EL (cell line): Measurements from ENCODE around the gene PGA3.
"Not testable (repeated sequence)": the region's sequence is repeated elsewhere in the genome, so short reads cannot be mapped to it uniquely, and the experiment has no call there.

ENCODE experiments used
- DNase-seq: peaks from one replicate; pipeline ENCODE4 v3.0.0-alpha.2; 2016

The PGA3 gene

DNA sequence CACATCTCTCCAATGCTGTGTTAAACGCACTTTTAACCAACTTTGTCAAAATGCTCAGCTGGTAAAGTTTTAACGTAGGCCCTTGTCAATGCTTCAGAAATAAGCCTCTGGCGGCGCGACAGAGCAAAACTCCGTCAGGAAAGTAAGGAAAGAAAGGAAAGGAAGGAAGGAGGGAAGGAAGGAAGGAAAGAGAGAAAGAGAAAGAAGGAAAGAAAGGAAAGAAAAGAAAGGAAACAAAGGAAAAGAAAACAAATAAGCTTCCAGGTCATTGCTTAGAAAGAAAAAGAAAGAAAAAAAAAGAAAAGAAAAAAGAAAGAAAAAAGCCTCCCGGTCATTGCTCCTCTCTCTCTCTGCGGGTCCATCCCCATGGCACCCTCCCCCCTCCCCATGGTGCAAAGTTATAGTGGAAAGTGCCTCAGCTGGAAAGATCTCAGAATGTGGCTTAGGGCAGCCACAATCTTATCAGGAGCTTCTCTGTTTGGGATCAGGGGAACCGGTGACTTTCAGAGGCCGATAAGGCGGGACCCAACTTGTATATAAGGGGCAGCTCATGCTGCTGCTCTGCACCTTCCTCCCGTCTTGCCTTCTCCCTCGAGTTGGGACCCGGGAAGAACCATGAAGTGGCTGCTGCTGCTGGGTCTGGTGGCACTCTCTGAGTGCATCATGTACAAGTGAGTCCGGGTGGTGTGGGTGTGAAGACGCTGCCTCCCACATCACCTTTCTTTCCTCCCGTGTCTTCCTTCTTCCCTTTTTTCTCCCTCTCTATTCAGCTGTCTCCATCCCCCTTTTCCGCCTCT is at the start of gene PGA3:
Gene PGA3 (plus strand): TSS at position 566 of the 797 bp plus-strand sequence. CDS start 50 bp downstream, at position 616.
- not testable (repeated sequence) for DNase-seq

DNA sequence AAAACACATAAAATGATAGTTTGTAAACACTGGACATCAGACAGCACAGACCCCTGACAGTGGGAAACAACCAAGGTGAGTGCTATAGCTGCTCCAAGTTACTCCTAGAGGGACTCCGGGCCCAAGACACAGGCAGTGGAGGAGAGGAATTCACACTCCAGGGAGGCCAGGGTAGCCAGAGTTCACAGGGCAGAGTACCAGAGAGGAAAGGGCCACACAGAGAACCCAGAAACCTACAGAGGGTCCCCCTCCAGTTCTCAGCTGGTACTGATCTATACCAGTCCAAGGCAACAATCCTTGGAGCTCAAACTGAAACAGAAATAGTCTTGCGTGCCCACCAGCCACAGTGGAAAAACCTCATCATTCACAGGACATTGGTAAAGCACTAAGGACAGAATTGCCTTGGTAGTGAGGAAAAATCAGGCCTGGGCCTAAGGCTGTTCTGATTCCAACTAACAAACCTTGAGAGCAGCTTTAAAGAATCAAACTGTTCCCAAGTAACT is 49.7 kb upstream of the PGA3 start:
- no peak for DNase-seq

DNA sequence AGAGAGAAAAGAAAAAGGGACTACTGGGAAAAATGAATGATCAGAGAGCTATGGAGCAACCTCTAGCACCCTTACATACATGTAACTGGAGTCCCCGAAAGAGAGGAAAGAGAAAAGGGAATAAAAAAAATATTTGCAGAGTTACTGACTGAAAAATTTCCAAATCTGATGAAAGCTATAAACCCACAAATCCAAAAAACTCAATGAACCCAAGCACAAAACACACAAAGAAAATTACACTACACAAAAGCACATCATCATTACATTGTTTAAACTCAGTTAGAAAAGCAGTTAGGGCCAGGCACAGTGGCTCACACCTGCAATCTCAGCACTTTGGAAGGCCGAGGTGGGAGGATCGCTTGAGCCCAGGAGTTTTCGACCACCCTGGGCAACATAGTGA is 48.8 kb upstream of the PGA3 start:
- no peak for DNase-seq

DNA sequence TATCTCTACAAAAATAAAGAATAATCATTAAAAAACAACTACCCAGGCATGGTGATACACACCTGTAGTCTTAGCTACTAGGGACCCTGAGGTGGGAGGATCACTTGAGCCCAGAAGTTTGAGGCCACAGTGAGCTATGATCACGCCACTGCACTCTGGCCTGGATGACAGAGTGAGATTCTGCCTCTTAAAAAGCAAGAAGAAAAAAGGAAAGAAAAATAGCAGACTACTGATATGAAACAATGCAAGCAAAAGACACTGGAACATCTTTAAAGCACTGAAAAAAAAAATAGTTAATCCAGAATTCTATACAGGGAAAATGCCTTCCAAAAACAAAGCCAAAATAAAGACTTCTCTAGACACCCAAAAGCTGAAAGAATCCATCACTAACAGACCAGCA is 48.0 kb upstream of the PGA3 start:
- DNase-seq, result no peak

DNA sequence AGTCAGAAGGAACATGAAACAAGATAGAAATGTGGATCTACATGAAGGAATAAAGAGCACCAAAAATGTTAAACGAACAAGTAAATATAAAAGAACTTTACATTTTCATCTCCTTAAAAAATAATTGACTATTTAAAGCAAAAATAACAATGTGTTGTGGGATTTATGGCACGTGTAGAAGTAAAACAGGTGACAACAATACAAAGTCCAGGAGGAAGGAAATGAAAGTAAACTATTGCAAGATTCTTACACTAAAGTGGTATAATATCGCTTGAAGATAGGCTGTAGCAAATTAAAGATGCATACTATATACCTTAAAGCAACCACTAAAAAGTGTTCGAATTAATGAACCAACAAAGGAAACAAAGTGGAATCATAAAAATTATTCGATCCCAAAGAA is 47.6 kb upstream of the PGA3 start:
- DNase-seq, result no peak

DNA sequence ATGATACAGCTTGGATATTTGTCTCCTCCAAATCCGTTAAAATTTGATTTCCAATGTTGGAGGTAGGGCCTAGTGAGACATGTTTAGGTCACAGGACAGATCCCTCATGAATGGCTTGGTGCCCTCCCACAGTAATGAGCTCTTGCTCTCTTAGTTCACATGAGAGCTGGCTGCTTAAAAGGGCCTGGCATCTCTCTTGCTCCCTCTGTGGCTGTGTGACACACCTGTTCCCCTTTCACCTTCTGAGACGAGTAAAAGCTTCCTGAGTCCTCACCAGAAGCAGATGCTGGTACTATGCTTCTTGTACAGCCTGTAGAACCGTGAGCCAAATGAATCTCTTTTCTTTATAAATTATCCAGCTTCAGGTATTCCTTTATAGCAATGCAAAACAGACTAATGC is 45.6 kb upstream of the PGA3 start:
- no peak for DNase-seq

DNA sequence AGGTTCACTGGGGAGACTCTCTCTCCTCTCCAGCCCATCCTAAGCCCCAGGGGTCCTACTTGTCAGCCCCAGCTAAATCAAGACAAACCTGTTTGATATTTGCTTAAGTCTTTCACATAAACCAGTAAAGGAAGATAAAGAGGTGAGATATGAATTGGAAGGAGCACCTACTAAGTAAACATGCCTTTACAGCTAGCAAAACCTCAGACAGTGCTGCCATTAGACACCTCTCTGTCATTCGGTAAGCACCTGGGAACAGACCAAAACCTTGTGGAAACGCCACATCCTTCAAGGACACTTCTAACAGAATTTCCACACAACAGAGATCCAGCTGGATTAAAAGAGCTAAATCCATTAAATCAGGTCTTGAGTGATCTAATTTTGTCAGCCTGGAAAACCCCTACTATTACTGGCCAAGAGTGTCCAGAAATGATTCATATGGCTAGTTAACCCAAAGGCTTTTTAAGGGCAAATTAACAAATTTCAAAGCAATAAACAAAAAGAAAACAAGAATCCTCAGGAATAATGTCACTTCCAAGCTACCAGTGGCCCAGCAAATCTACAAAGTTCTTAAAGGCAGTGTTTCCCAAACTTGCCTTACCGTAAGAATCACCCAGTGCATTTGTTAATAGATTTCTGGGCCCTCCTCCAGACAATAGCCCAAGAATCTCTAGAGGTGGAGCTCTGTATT is 44.5 kb upstream of the PGA3 start:
- DNase-seq, result peak; percentile 77

DNA sequence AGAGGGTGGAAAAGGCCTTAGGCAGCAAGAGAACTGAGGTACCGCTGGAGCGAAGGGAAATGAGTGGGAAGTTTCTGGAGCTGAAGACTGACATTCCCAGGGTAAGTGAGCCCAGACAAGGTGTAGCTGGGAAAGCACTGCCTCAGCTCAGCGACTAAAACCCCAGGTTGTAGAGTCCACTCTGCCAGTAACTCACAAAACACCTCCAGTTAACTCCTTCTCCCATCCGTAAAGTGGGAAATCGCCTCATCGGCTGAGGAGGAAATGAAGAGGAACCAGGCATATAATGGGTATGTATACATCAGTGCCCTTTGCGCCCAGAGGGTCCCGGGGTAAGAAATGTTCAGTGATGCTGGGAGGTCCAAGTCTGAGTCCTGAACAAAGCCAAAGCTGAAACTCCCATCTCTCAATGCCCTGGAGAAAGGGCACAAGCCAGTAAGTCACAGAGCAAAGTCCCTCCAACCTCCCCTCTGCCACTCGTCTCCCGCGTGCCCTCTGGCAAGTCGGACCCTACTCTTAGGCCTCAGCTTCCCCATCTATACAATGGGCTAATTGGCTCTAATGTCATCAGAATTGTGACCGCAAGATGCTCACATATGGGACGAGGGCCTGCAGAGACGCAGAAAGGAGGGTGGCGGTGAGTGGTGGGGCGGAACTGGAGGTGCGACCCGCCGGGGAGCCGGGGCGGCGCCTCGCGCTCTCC is 42.7 kb upstream of the PGA3 start:
- peak; percentile 38 for DNase-seq

DNA sequence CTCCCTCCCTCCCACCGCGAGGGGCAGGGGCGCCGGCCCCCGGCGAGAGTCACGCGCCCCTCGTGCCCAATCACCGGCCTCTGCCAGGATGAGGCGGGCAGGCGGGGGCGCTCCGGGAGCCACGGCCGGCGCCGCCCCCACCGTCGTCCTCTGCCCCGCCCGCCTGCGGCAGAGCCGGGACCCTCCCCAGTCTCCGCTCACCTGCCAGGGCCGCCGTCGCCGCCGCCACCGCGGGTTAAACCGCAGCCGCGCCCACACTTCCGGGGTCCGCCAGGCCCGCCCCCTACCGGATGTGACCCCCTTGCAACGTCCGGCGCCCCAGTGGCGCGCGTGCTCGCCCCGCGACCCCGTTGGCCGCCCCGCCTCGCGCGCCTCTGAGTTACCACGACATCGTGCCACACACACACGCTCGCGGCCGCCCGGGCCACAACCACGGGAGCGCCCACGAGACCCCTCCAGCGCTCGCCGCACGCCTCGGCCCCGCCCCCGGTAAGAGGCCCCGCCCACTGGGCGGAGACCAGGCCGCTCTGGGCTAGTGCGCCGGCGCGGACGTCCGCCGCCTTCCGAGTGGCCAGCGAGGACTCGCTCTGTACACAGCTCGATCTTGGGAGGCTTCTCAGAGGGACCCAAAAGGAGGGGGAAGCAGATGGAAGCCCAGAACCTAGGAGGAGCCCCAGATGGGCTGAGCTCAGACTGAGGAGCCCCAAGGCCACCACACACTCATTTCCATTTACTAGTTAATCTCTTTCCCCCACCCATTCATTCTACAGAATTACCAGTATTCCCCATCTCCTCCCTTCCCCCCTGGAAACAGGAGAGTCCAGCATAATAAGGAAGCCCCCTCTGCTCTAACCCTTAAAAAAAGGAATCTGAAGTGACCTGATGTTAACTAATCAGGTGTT is 41.9 kb upstream of the PGA3 start, which contains the start of gene VPS37C:
Gene VPS37C (minus strand): TSS at position 237 of the 902 bp plus-strand sequence. CDS start 22,597 bp downstream, outside the sequence.
- DNase-seq, result peak; percentile 88

DNA sequence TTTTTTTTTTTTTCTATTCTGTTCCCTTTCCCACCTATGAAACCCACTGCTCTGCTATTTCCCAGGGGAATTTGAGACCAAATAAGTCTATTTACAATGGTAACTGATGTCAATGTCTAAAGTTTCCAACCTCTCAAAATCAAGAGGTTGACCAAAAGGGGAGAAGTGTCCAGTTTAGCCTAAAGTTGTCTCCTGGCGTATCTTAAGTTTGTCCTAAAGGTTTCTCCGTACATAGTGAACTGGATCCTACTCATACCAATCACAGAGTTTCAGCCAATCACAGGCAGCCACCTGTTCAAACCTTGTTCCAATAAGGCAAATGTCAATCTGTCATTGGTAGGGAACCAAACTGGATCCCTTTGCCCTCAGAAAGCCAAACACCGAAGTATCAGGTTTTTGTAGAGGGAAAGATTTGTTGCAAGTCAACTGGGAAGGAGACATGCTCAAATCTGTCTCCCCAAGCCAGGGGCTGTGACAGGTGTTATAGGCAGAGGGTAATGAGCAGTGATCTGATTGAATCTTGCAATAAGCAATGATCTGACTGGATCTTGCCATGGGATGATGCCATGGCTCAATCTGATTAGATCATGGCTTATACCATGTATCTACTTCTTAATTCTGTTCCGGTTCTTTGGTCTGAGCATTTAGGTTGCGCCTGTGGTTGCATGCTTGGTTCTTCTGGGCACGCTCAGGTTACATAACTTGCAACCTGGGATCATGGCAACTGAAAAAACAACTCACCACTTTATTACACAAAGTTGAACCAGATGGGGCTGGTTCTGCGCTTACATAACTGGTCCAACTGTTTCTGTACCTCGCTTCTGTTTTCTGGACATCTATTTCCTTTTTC is 41.0 kb upstream of the PGA3 start:
- DNase-seq, result peak; percentile 45

DNA sequence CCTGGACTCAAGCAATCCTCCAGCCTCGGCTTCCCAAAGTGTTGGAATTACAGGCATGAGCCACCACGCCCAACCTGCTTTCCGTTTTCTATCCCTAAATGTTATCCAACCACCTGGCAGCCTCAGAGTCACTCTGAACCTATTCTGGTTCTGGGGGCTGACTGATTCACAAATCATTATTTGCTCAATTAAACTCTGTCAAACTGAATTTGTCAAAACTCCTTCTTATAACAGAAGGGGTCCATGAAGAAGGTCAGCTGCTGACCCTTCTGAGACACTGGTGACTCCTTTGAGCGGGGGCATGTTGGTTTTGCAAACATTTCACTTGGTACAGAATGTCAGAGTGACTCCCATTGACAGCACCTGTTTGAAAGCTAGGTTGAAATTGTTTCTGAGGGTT is 40.3 kb upstream of the PGA3 start:
- DNase-seq, result no peak

DNA sequence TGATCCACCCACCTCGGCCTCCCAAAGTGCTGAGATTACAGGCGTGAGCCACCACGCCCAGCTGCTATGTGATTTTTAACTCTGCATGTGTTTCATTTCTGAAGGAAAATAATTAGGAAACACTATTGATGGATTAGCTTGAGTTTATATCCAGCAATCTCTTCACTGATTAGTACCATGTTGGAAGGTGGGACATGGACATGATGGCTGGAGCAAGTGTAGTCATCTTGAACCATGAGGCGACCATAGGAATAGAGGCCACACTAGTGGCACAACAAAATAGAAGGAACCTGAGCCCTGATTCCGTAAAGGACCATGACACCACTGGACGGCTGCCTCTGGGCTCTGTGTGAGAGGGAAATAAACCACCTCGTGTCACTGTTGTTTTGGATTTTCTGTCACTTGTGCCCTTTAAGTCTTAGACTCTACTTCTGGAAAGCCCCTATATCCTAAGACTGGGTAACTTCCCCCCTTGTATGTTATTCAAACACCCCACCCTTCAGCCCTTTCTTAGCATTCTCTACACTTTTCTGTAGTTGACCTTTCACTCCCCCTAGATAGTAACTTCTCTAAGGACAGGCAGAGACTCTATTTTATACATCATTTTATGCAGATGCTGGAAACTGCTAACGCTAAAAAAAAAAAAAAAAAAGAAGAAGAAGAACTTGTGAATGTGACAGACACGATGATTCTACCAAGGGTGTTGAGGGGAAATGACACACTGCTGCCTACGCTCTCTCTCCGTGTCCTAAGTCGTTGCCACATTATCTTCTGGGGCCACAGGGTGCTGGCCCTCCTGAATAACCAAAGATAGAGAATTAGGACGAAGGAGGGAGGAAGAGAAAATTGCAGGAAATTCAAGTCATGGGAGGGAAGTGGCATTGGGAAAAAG is 39.4 kb upstream of the PGA3 start:
- DNase-seq, result no peak

DNA sequence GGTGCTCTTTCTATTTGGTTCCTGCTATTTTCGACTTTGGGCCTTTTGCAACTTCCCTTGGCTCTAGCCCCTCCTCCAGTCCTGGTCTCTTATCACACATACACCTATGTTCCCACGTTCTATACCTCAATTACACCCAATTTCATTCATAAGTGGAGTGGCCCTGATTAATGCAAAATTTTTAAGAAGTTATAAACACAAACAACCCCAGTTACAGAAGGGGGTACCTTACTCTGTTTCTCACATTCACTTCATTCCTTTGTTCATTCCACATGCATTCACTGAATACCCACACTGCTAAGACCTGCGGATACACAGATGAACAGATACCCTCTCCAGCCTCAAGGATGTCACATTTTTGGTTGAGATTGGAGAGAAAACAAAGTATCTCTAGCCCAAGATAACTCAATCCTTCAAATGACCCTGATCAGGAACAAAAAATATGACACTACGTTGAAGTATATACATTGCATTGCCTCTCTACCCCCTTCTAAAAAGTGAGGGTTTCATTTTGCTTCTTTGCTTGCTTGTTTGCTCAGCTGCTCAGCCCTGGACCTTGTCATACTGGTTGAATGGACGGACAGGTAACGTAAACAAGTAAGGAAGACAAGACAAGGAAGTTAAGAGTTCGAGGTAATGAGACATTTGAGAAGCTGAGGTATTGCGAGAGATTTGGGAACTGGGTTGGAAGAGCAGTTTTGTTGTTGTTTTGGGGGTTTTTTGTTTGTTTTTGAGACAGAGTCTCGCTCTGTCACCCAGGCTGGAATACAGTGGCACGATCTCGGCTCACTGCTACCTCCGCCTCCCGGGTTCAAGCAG is 38.5 kb upstream of the PGA3 start:
- no peak for DNase-seq

DNA sequence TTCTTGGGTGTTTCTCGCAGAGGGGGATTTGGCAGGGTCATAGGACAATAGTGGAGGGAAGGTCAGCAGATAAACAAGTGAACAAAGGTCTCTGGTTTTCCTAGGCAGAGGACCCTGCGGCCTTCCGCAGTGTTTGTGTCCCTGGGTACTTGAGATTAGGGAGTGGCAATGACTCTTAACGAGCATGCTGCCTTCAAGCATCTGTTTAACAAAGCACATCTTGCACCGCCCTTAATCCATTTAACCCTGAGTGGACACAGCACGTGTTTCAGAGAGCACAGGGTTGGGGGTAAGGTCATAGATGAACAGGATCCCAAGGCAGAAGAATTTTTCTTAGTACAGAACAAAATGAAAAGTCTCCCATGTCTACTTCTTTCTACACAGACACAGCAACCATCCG is 37.5 kb upstream of the PGA3 start:
- DNase-seq, result not testable (repeated sequence)

DNA sequence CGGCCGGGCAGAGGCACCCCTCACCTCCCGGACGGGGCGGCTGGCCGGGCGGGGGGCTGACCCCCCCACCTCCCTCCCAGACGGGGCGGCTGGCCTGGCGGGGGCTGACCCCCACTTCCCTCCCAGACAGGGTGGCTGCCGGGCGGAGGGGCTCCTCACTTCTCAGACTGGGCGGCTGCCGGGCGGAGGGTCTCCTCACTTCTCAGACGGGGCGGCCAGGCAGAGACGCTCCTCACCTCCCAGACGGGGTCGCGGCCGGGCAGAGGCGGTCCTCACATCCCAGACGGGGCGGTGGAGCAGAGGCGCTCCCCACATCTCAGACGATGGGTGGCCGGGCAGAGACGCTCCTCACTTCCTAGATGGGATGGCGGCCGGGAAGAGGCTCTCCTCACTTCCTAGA is 37.0 kb upstream of the PGA3 start:
- DNase-seq, result not testable (repeated sequence)

DNA sequence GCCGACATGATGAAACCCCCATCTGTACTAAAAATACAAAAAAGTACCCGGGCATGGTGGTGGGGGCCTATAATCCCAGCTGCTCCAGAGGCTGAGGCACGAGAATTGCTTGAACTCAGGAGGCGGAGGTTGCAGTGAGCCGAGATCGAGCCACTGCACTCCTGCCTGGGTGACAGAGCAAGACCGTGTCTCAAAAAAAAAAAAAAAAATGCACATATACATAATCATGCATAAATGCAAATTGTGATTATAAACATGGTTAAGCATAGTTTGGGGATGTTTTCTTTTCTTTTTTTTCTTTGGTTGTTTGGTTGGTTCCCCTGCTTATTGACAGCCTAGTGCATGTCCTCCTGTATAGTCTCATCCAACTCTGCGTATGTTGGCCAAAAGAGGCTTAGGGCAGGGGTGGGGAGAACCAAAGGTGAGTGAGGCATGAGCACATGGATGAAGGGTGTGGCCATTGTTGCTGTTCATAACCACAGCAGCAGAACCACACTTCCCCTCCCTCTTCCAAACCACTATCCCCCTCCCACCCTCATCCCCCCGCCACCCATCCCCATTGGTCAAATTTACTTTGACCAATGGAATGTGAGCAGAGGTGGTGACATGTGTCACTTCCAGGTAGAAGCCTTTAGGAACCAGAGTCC is 35.1 kb upstream of the PGA3 start:
- DNase-seq, result no peak

DNA sequence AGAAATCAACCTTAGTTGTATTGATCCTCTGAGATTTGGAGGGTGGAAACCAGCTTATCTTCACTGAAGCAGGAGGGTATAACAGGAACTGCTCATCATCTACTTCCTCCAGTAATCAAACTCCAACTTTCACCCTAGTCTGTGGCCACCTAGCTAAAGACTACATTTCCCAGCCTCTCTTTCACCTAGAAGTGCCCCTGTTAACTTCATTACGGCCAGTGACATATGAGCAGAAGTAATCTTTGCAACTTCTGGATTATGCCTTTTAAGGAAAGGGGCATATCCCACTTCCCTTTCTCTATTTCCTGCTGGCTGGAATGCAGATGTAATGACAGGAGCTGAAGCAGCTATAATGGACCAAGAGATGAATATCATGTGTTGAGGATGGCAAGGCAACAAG is 34.5 kb upstream of the PGA3 start:
- DNase-seq, result no peak

DNA sequence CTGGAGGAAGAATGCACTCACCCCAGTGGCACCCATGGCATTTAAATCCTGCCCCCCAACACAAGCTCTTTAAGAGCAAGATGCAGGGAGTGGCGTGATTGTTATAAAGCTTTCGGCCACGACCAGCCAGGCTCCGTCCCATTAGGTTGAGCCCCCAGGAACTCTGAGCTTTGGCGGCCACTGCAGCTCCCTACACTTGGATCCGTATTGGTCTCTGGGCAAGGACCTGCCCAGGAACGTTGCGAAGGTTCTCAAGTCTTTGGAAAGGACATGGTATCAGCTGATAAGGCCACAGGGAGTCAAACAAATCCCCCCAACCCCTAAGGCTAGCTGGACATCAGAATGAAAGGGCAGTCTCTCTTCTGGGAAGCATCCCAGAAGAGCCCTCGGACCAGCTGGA is 32.7 kb upstream of the PGA3 start:
- DNase-seq, result no peak

DNA sequence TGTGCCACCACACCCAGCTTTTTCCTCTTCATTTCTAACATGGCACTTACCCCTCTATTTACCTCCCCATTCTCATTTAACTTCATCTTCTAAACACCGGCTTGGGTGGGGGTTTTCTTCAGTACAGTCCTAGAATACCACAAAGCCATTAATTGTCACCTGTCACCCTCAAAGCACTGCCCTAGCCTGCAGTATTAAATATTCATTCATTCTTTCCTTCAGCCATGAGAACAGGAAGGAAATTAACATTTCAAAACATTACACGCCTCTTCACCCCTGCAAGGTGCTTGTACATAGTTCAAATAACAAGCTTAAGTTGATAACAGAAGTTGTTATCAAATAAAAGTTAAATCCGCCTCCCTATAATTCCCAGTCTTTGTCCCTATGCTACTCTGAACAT is 31.4 kb upstream of the PGA3 start:
- no peak for DNase-seq
